Neural cell (in vitro differentiated cells): ENCODE data around the gene STAB1. TPM values are rescaled to one million over a fixed set of nuclear protein-coding genes. Genes with fewer than 3 reads are reported as not detected.
A peak's percentile ranks its signal among the peaks of the same experiment; 100 is the strongest.

Experiments used
- H2AFZ ChIP-seq: fragments of 200-600, 300-800 bp; sonication (generic), shearing (Covaris generic); 2 replicates; pipeline ENCODE4 v1.6.0; 2014; ENCODE audit warnings: low read depth, mild to moderate bottlenecking, antibody characterized with exemption, low read length, moderate library complexity
- H3F3A ChIP-seq: fragments of 200-600 bp; shearing (Covaris generic); 2 replicates; pipeline ENCODE4 v1.6.1; 2016; ENCODE audit warnings: mild to moderate bottlenecking, moderate library complexity, mixed read lengths, antibody characterized with exemption, low read length; ENCODE audit not compliant: insufficient read depth, poor library complexity, severe bottlenecking
- H3K27ac ChIP-seq: fragments of 200-600, 300-800 bp; sonication (generic), shearing (Covaris generic); 2 replicates; pipeline ENCODE4 v1.5.1; 2014; ENCODE audit warnings: mild to moderate bottlenecking, low read length, moderate library complexity
- H3K27me3 ChIP-seq: fragments of 300-800, 200-600 bp; sonication (generic), shearing (Covaris generic); 2 replicates; pipeline ENCODE4 v1.6.0; 2014; ENCODE audit warnings: mild to moderate bottlenecking, low read depth, low read length, moderate library complexity; ENCODE audit not compliant: insufficient read depth
- H3K36me3 ChIP-seq: fragments of 300-800, 200-600 bp; sonication (generic), shearing (Covaris generic); 2 replicates; pipeline ENCODE4 v1.5.1; 2014; ENCODE audit warnings: mild to moderate bottlenecking, antibody characterized with exemption, low read length, moderate library complexity; ENCODE audit not compliant: insufficient read depth
- H3K4me2 ChIP-seq: fragments of 300-800, 200-600 bp; sonication (generic), shearing (Covaris generic); 2 replicates; pipeline ENCODE4 v1.6.0; 2014; ENCODE audit warnings: mild to moderate bottlenecking, low read length
- H3K4me3 ChIP-seq: fragments of 300-800, 200-600 bp; sonication (generic), shearing (Covaris generic); 2 replicates; pipeline ENCODE4 v1.5.1; 2014; ENCODE audit warnings: mild to moderate bottlenecking, low read length, moderate library complexity
- H3K79me2 ChIP-seq: fragments of 200-600 bp; shearing (Covaris generic); replicated peaks from 2 replicates; pipeline ENCODE4 v1.6.0; 2014; ENCODE audit warnings: mild to moderate bottlenecking, low read length, moderate library complexity; ENCODE audit not compliant: insufficient read depth
- H3K9ac ChIP-seq: fragments of 300-800, 200-600 bp; sonication (generic), shearing (Covaris generic); 2 replicates; pipeline ENCODE4 v1.6.1; 2016; ENCODE audit warnings: mild to moderate bottlenecking, low read length, mixed read lengths
- H3K9me2 ChIP-seq: fragments of 200-600 bp; shearing (Covaris generic); 2 replicates; pipeline ENCODE4 v1.6.1; 2016; ENCODE audit warnings: mild to moderate bottlenecking, low read length, mixed read lengths; ENCODE audit not compliant: insufficient read depth
- H3K9me3 ChIP-seq: fragments of 200-600, 300-800 bp; sonication (generic), shearing (Covaris generic); 2 replicates; pipeline ENCODE4 v1.6.1; 2016; ENCODE audit warnings: mild to moderate bottlenecking, mixed run types, low read length, moderate library complexity, mixed read lengths
- H4K20me1 ChIP-seq: fragments of 200-600 bp; shearing (Covaris generic); 2 replicates; pipeline ENCODE4 v1.6.1; 2016; ENCODE audit warnings: mild to moderate bottlenecking, mixed run types; ENCODE audit not compliant: insufficient read depth
- CTCF ChIP-seq: fragments of 450-650 bp; IDR thresholded peaks from 2 replicates; pipeline ENCODE4 v1.5.1; 2014; ENCODE audit warnings: antibody characterized with exemption, mild to moderate bottlenecking, moderate library complexity; ENCODE audit not compliant: poor library complexity, severe bottlenecking
- EP300 ChIP-seq: fragments of 450-650 bp; conservative IDR thresholded peaks from 2 replicates; pipeline ENCODE4 v1.6.1; 2014; ENCODE audit warnings: antibody characterized with exemption, mild to moderate bottlenecking, moderate library complexity; ENCODE audit not compliant: poor library complexity, severe bottlenecking
- EZH2 ChIP-seq: fragments of 200-600, 300-800 bp; shearing (Covaris generic), sonication (generic); IDR thresholded peaks from 2 replicates; pipeline ENCODE4 v1.6.1; 2014; ENCODE audit warnings: antibody characterized with exemption, low read length, borderline replicate concordance, mild to moderate bottlenecking; ENCODE audit not compliant: insufficient read depth, poor library complexity, severe bottlenecking
- MXI1 ChIP-seq: fragments of 450-650 bp; conservative IDR thresholded peaks from 2 replicates; pipeline ENCODE4 v1.6.1; 2014; ENCODE audit warnings: antibody characterized with exemption, mild to moderate bottlenecking; ENCODE audit not compliant: poor library complexity, severe bottlenecking
- POLR2AphosphoS5 ChIP-seq: IDR thresholded peaks from 2 replicates; pipeline ENCODE4 v1.6.1; 2012
- RAD21 ChIP-seq: fragments of 450-650 bp; conservative IDR thresholded peaks from 2 replicates; pipeline ENCODE4 v1.6.1; 2014; ENCODE audit warnings: antibody characterized with exemption, mild to moderate bottlenecking, moderate library complexity
- REST ChIP-seq: IDR thresholded peaks from 2 replicates; pipeline ENCODE4 v1.6.1; 2012; ENCODE audit warnings: borderline replicate concordance
- SMC3 ChIP-seq: fragments of 450-650 bp; conservative IDR thresholded peaks from 2 replicates; pipeline ENCODE4 v1.6.1; 2014; ENCODE audit warnings: antibody characterized with exemption, mild to moderate bottlenecking, moderate library complexity; ENCODE audit not compliant: poor library complexity
- TAF1 ChIP-seq: IDR thresholded peaks from 2 replicates; pipeline ENCODE4 v1.6.1; 2012; ENCODE audit warnings: low read depth
- polyA plus RNA-seq: library from polyadenylated mRNA; depleted of rRNA; stranded (reverse); fragments of >200 nt; gene quantifications from 2 replicates; pipeline ENCODE4 v1.2.3, GENCODE V29; 2014

The STAB1 gene
- polyA plus RNA-seq, 1 donor from 2014 or later, result 0.28 TPM

- peak overlapping the region; percentile 89 for H3K4me2 ChIP-seq
- no peaks in the 10 kb centered on the region for H3K9me3 ChIP-seq
- no peaks in the 10 kb centered on the region for H4K20me1 ChIP-seq
- H3K27me3 ChIP-seq, result peaks cover 7% of the 10 kb centered on the region
- peak overlapping the region; percentile 85 for H3K9ac ChIP-seq
- H3K36me3 ChIP-seq, result no peaks in the 10 kb centered on the region
- no peaks in the 10 kb centered on the region for H3K9me2 ChIP-seq
- no peaks in the 10 kb centered on the region for H3F3A ChIP-seq
- no peak for TF ChIP-seq TAF1
- TF ChIP-seq POLR2AphosphoS5, result no peak
- no peak for TF ChIP-seq SMC3
- no peak for TF ChIP-seq MXI1
- no peak for TF ChIP-seq CTCF
- H2AFZ ChIP-seq, result no peak overlapping the region
- H3K27ac ChIP-seq, result peak overlapping the region; percentile 78
- peaks cover 20% of the 10 kb centered on the region for H3K79me2 ChIP-seq
- H3K4me3 ChIP-seq, result peak overlapping the region; percentile 81
Measured at GRCh38 chr3:52537165-52537620, 42.1 kb downstream of the STAB1 start.

GRCh38 chr3:52537726-52538421 is 42.7 kb downstream of the STAB1 start:
- Histone ChIP-seq H3K4me2 (peak overlapping the region; percentile 89), H3K9me3 (no peaks in the 10 kb centered on the region), H3F3A (no peaks in the 10 kb centered on the region), H3K9ac (peak overlapping the region; percentile 85), H4K20me1 (no peaks in the 10 kb centered on the region), H3K9me2 (no peaks in the 10 kb centered on the region), H3K4me3 (peak overlapping the region; percentile 81), H3K36me3 (no peaks in the 10 kb centered on the region), H3K27ac (peak overlapping the region; percentile 78), H3K27me3 (peaks cover 5% of the 10 kb centered on the region), H2AFZ (no peak overlapping the region), H3K79me2 (peaks cover 13% of the 10 kb centered on the region)
- TF ChIP-seq POLR2AphosphoS5 (no peak), SMC3 (no peak), EP300 (no peak), REST (no peak), EZH2 (no peak), TAF1 (no peak), CTCF (no peak), MXI1 (no peak), RAD21 (no peak)
